H1 (cell line): Measurements from ENCODE around the gene SLC22A3.

ENCODE experiments used
- BACH1 ChIP-seq: IDR thresholded peaks from 2 replicates; pipeline ENCODE4 v1.6.1; 2012; ENCODE audit warnings: low read length, improper control_type of control experiment
- BRCA1 ChIP-seq: IDR thresholded peaks from 2 replicates; pipeline ENCODE4 v1.6.1; 2012; ENCODE audit warnings: low read depth, low read length, improper control_type of control experiment
- CBX5 ChIP-seq: fragments of 300-800, 300-1000 bp; sonication (generic); IDR thresholded peaks from 2 replicates; pipeline ENCODE4 v1.7.1; 2016; ENCODE audit warnings: antibody characterized with exemption, low read length, low read depth
- CEBPB ChIP-seq: IDR thresholded peaks from 2 replicates; pipeline ENCODE4 v1.6.1; 2012; ENCODE audit warnings: low read depth, low read length
- CTCF ChIP-seq, 3 experiments: IDR thresholded peaks; 1 replicate in 2 of 3; 2 replicates in 1 of 3; pipeline versions ENCODE4 v1.5.1 to v1.6.1; 2011; ENCODE audit warnings: low read length in 3 of 3, mild to moderate bottlenecking in 3 of 3, inconsistent platforms in 2 of 3, low read depth in 1 of 3, moderate library complexity in 1 of 3; ENCODE audit not compliant: insufficient read depth in 1 of 3; ENCODE audit errors: control extremely low read depth in 1 of 3
- HDAC2 ChIP-seq, 2 experiments: fragments of 300-600 bp in 1 of 2; sonication (generic) in 1 of 2; IDR thresholded peaks; 2 replicates each; pipeline ENCODE4 v1.6.1; 2011 to 2012; ENCODE audit warnings: low read depth in 2 of 2, low read length in 2 of 2, mild to moderate bottlenecking in 2 of 2, moderate library complexity in 2 of 2, borderline replicate concordance in 1 of 2, inconsistent platforms in 1 of 2
- KDM5A ChIP-seq: fragments of 200-600 bp; IDR thresholded peaks from 2 replicates; pipeline ENCODE4 v1.7.1; 2012; ENCODE audit warnings: mild to moderate bottlenecking, low read length, inconsistent platforms, mixed read lengths
- POLR2A ChIP-seq, 2 experiments: IDR thresholded peaks; 1 replicate in 1 of 2; 2 replicates in 1 of 2; pipeline ENCODE4 v1.6.1; 2011; ENCODE audit warnings: low read depth in 2 of 2, low read length in 2 of 2, mild to moderate bottlenecking in 2 of 2; ENCODE audit errors: control extremely low read depth in 1 of 2
- RNF2 ChIP-seq: fragments of 200-900, 300-1000 bp; sonication (generic); IDR thresholded peaks from 2 replicates; pipeline ENCODE4 v1.7.1; 2016; ENCODE audit warnings: borderline replicate concordance, low read depth, mild to moderate bottlenecking, antibody characterized with exemption, low read length; ENCODE audit not compliant: poor library complexity, severe bottlenecking; ENCODE audit errors: missing control alignments
- SP1 ChIP-seq: IDR thresholded peaks from 2 replicates; pipeline ENCODE4 v1.6.1; 2011; ENCODE audit warnings: low read depth, low read length
- TAF1 ChIP-seq: IDR thresholded peaks from 2 replicates; pipeline ENCODE4 v1.6.1; 2011; ENCODE audit warnings: mild to moderate bottlenecking, low read depth, low read length
- USF2 ChIP-seq: IDR thresholded peaks from 2 replicates; pipeline ENCODE4 v1.6.1; 2011; ENCODE audit warnings: low read length, improper control_type of control experiment
- YY1 ChIP-seq: IDR thresholded peaks from 2 replicates; pipeline ENCODE4 v1.6.1; 2011; ENCODE audit warnings: low read depth, mild to moderate bottlenecking, low read length
- TF ChIP-seq, protein P1 (sequence below): IDR thresholded peaks from 2 replicates; pipeline ENCODE4 v1.6.1; 2011; ENCODE audit warnings: low read depth, mild to moderate bottlenecking, low read length; ENCODE audit not compliant: insufficient read depth

DNA sequence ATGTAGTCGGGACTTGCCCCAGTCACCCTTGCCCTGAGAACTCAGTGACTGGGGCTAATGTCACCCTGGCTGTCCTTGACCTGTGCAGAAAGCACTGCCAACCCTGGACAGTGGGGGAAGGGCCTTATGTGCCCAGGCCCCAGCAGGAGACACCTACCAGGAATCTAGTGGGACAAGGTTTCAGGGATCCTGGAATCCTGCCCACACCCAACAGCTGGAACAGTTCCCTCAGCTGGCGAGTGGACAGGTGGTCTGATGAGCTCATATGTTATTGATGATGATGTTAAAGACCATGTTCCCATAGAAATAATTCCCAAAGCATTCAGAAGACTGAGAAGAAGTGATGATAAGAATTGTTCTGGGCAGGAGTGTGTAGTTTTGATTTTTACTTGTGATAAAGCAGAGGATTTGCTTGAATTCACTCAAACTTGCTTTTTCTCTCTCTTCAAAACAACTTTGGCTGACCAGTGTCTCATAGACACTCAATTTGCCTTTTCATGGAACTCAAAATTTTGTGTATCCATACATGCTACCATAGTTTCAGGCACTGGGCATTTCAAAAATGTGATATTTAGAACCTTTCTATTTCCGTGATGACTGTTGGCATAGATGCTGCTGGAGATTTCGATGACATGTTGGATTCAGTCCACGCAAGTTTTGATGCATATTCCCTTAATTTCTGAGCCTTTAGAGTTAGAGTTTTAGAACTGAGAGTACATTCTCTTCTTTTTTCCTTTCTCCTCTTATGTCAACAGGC, 79.3 kb downstream of the SLC22A3 start:
- no peak for TF ChIP-seq KDM5A
- no peak for TF ChIP-seq CBX5
- TF ChIP-seq BRCA1, result no peak
- TF ChIP-seq CTCF (IDR thresholded peaks at IDR 0.05; ENCODE audit: control extremely low read depth in 1 of 3, insufficient read depth in 1 of 3, low read depth in 1 of 3, low read length in 3 of 3), result no peak
- no peak for TF ChIP-seq CEBPB
- TF ChIP-seq POLR2A (IDR thresholded peaks at IDR 0.05; ENCODE audit: control extremely low read depth in 1 of 2, low read depth in 2 of 2, low read length in 2 of 2), result no peak
- TF ChIP-seq BACH1, result no peak
- TF ChIP-seq RNF2, result no peak
- no peak for TF ChIP-seq USF2
- no peak for TF ChIP-seq YY1
- TF ChIP-seq TAF1, result no peak
- TF ChIP-seq SP1, result no peak
- TF ChIP-seq, protein P1, sequence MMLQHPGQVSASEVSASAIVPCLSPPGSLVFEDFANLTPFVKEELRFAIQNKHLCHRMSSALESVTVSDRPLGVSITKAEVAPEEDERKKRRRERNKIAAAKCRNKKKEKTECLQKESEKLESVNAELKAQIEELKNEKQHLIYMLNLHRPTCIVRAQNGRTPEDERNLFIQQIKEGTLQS, result no peak
- no peak for TF ChIP-seq HDAC2 (IDR thresholded peaks at IDR 0.05; ENCODE audit: borderline replicate concordance in 1 of 2, low read depth in 2 of 2, low read length in 2 of 2)
